Panc1 (cell line): ENCODE results near the gene ORM2. TPM values are rescaled to one million over a fixed set of nuclear protein-coding genes. Genes with fewer than 3 reads are reported as not detected.

ENCODE experiments used
- ATAC-seq: fragments of 200-7000 bp; cut with Tn5 transposase; 2 replicates; pipeline ENCODE4 v1.9.1; 2020; ENCODE audit warnings: mild to moderate bottlenecking, moderate library complexity
- BruUV-seq: library from RNA; stranded (reverse); fragments of 400-500 nt; replicated peaks from 2 replicates; lab custom pipeline; 2021; lab: Mats Ljungman, UMichigan
- CTCF ChIA-PET: fragments of 300-600 bp; sonication (Branson Sonifier 250); formaldehyde crosslinking; loops from one replicate; lab custom pipeline; 2022; ENCODE audit warnings: antibody characterized with exemption; lab: Charles Lee
- POLR2A ChIA-PET: fragments of 300-600 bp; sonication (Branson Sonifier 250); formaldehyde crosslinking; loops from one replicate; lab custom pipeline; 2022; ENCODE audit warnings: antibody characterized with exemption; lab: Charles Lee
- DNase-seq: peaks from one replicate; pipeline ENCODE4 v3.0.0-alpha.2; 2010; ENCODE audit warnings: low read depth, low spot score
- H3K27ac ChIP-seq: 2 replicates; pipeline ENCODE4 v1.5.1; 2011; ENCODE audit warnings: mild to moderate bottlenecking, low read length, inconsistent platforms
- H3K27me3 ChIP-seq: fragments of 200-500 bp; sonication (Bioruptor generic); 2 replicates; pipeline ENCODE4 v1.6.0; 2014; ENCODE audit warnings: low read length, inconsistent platforms; ENCODE audit not compliant: control insufficient read depth, insufficient read depth
- H3K36me3 ChIP-seq: fragments of 200-500 bp; sonication (Bioruptor generic); 2 replicates; pipeline ENCODE4 v1.5.1; 2014; ENCODE audit warnings: inconsistent platforms, mild to moderate bottlenecking, low read length, moderate library complexity; ENCODE audit not compliant: control insufficient read depth, insufficient read depth
- H3K4me1 ChIP-seq: 2 replicates; pipeline ENCODE4 v1.5.1; 2011; ENCODE audit warnings: inconsistent platforms, mild to moderate bottlenecking, low read length, moderate library complexity; ENCODE audit not compliant: control insufficient read depth, insufficient read depth
- H3K4me3 ChIP-seq, 2 experiments: 2 replicates each; pipeline ENCODE4 v1.5.1; 2011 to 2012; ENCODE audit warnings: low read depth in 2 of 2, low read length in 2 of 2, mild to moderate bottlenecking in 2 of 2, inconsistent platforms in 1 of 2, moderate library complexity in 1 of 2
- H3K9me3 ChIP-seq: fragments of 200-500 bp; sonication (Bioruptor generic); 2 replicates; pipeline ENCODE4 v1.5.1; 2014; ENCODE audit warnings: low read depth, mild to moderate bottlenecking, inconsistent platforms, low read length, moderate library complexity; ENCODE audit not compliant: control insufficient read depth, insufficient read depth
- CTCF ChIP-seq: fragments of 450-650 bp; IDR thresholded peaks from 2 replicates; pipeline ENCODE4 v1.5.1; 2017; ENCODE audit warnings: mild to moderate bottlenecking
- POLR2AphosphoS5 ChIP-seq: IDR thresholded peaks from 2 replicates; pipeline ENCODE4 v1.6.1; 2012; ENCODE audit warnings: mild to moderate bottlenecking, low read depth, low read length, moderate library complexity
- SIN3A ChIP-seq: IDR thresholded peaks from 2 replicates; pipeline ENCODE4 v1.6.1; 2012; ENCODE audit warnings: low read depth, mild to moderate bottlenecking, low read length, moderate library complexity, borderline replicate concordance; ENCODE audit not compliant: insufficient read depth
- TCF7L2 ChIP-seq: IDR thresholded peaks from 2 replicates; pipeline ENCODE4 v1.6.1; 2011; ENCODE audit warnings: mild to moderate bottlenecking, low read depth, low read length, inconsistent platforms
- in situ Hi-C: cut with HindIII; loops from 2 replicates; pipeline ENCODE4 v1.10.0; 2016; ENCODE audit warnings: low sequenced_read_pairs, low pct_unique_long_range_greater_than_20kb
- intact Hi-C: fragments of 100-400 bp; cut with micrococcal nuclease; formaldehyde crosslinking; loops from one replicate; pipeline ENCODE4 v1.10.0; 2022; ENCODE audit not compliant: unreplicated experiment
- total RNA-seq: library from RNA; stranded (reverse); gene quantifications from one replicate; pipeline ENCODE4 v1.2.1, GENCODE V29; 2021; ENCODE audit not compliant: unreplicated experiment
- TF ChIP-seq, protein P1 (sequence below), 2 experiments: IDR thresholded peaks; 2 replicates each; pipeline ENCODE4 v1.6.1; 2011 to 2012; ENCODE audit warnings: low read depth in 2 of 2, control low read depth in 1 of 2, low read length in 1 of 2, mild to moderate bottlenecking in 1 of 2, moderate library complexity in 1 of 2; ENCODE audit not compliant: insufficient read depth in 1 of 2

The ORM2 gene
- total RNA-seq, 1 experiment from 2014 or later: 0.77 TPM

DNA sequence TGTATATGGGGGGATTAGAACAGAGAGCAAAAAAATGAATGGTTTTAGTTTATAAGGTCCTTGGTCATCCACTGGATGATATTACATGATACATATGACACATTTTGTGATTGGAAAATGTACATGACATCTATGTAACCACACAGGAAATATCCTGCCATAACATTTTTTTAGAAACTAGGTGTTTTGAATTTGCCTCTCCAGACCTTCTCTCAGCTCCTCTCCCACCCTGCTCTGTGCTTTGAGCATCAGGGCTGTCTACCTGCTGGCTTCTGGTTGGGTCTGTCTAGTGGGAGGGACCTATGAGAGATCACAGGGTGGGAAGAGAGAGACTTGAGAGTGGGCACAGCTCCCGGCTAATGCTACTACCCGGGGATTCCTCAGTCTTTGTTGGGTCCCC is 33.8 kb downstream of the ORM2 start:
- CTCF ChIA-PET: no interaction called here
- BruUV-seq: no TSS peak
- no peaks in the 10 kb centered on the region for H3K36me3 ChIP-seq
- ATAC-seq (no peak), DNase-seq (no peak)
- TF ChIP-seq SIN3A (no peak), POLR2AphosphoS5 (no peak), CTCF (no peak), TCF7L2 (no peak)
- TF ChIP-seq, protein P1, sequence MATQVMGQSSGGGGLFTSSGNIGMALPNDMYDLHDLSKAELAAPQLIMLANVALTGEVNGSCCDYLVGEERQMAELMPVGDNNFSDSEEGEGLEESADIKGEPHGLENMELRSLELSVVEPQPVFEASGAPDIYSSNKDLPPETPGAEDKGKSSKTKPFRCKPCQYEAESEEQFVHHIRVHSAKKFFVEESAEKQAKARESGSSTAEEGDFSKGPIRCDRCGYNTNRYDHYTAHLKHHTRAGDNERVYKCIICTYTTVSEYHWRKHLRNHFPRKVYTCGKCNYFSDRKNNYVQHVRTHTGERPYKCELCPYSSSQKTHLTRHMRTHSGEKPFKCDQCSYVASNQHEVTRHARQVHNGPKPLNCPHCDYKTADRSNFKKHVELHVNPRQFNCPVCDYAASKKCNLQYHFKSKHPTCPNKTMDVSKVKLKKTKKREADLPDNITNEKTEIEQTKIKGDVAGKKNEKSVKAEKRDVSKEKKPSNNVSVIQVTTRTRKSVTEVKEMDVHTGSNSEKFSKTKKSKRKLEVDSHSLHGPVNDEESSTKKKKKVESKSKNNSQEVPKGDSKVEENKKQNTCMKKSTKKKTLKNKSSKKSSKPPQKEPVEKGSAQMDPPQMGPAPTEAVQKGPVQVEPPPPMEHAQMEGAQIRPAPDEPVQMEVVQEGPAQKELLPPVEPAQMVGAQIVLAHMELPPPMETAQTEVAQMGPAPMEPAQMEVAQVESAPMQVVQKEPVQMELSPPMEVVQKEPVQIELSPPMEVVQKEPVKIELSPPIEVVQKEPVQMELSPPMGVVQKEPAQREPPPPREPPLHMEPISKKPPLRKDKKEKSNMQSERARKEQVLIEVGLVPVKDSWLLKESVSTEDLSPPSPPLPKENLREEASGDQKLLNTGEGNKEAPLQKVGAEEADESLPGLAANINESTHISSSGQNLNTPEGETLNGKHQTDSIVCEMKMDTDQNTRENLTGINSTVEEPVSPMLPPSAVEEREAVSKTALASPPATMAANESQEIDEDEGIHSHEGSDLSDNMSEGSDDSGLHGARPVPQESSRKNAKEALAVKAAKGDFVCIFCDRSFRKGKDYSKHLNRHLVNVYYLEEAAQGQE (IDR thresholded peaks at IDR 0.05; ENCODE audit: insufficient read depth in 1 of 2, low read depth in 2 of 2, low read length in 1 of 2): no peak
- intact Hi-C loops: no loop called here
- no peak overlapping the region for H3K4me3 ChIP-seq
- H3K9me3 ChIP-seq: no peaks in the 10 kb centered on the region
- POLR2A ChIA-PET: no interaction called here
- in situ Hi-C loops: no loop called here
- peaks cover 3% of the 10 kb centered on the region for H3K4me1 ChIP-seq
- no peaks in the 10 kb centered on the region for H3K27me3 ChIP-seq
- H3K27ac ChIP-seq: no peak overlapping the region

DNA sequence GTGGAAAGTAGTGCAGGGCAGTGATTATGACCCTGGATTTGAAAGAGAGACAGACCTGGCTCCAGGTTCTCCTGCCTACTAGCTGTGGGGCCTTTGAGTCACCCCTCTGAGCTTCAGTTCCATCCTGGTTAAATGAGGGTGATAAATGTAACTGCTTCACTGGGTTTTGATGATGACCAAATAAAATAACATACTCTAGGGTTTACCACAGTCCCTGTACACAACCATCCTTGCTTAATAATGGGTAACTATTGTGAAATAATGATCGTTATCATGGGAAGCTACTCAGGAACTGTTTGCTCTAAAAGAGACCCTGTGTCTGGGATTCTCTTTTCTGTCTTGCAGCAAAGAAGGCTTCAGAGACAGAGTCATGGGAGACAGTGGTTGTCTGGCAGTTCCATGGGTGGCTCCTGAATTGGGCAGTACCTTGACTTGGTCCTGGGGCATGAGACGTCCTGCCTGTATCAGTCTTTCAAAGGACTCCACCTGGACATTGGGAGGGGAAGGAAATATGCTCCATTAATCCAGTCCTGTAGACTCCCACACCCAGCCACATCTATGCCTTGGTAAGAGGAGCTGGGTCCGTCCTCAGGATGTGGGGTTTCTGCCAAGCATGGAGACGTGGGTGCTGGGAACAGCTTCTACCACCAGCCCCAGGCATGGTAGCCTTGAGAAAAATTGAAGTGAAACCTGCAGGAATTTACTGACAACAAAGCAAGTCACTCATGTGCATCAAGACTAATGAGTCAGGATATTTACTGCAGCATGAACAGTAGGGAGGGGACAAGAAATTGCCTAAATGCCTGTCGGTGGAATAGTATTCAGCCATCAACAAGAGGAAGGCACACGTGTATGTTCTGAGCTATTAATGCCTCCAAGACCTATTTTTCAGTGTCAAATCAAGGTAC is 34.7 kb downstream of the ORM2 start:
- in situ Hi-C loops: no loop called here
- Histone ChIP-seq H3K27ac (no peak overlapping the region), H3K36me3 (no peaks in the 10 kb centered on the region), H3K4me1 (peaks cover 3% of the 10 kb centered on the region), H3K4me3 (no peak overlapping the region), H3K9me3 (no peaks in the 10 kb centered on the region), H3K27me3 (no peaks in the 10 kb centered on the region)
- ATAC-seq: no peak
- ChIA-PET POLR2A (no interaction called here), CTCF (no interaction called here)
- DNase-seq: no peak
- intact Hi-C loops: no loop called here
- TF ChIP-seq CTCF (no peak), POLR2AphosphoS5 (no peak), SIN3A (no peak), TCF7L2 (no peak)
- TF ChIP-seq, protein P1 (IDR thresholded peaks at IDR 0.05; ENCODE audit: insufficient read depth in 1 of 2, low read depth in 2 of 2, low read length in 1 of 2): no peak
- no TSS peak for BruUV-seq
